ENCODE results near the gene LEMD1. TPM values are rescaled to one million over a fixed set of nuclear protein-coding genes. Genes with fewer than 3 reads are reported as not detected.

Gene LEMD1
- 2.1 and 7.1 TPM in 2 replicates for total RNA-seq

GRCh38 chr1:205421798-205422197 is at the start of gene LEMD1:
Gene LEMD1 (minus strand): TSS chr1:205422056. CDS start chr1:205420536, 1,520 bp downstream.

GRCh38 chr1:205455581-205456382 is 33.9 kb upstream of the LEMD1 start, which contains the start of gene BLACAT1:
Gene BLACAT1 (minus strand): TSS chr1:205456045.

GRCh38 chr1:205356440-205357139 is 65.3 kb downstream of the LEMD1 start, which contains the start of gene KLHDC8A:
Gene KLHDC8A (minus strand): TSS chr1:205356922. CDS start chr1:205343604, 13,318 bp downstream.

Other genes with a start within 250 kb of the LEMD1 start
- 4.7 and 5.4 TPM in 2 replicates for gene DSTYK, start 210.4 kb downstream of the LEMD1 start, total RNA-seq
- gene TMCC2, start 194.1 kb downstream of the LEMD1 start, total RNA-seq: 1.8 and 2.1 TPM in 2 replicates
- 15.5 and 18.4 TPM in 2 replicates for gene NUAK2, start 100.3 kb downstream of the LEMD1 start, total RNA-seq
- gene KLHDC8A, start 65.1 kb downstream of the LEMD1 start, total RNA-seq: not detected in 2 replicates
- 1.8 and 2.4 TPM in 2 replicates for gene BLACAT1, start 34.0 kb upstream of the LEMD1 start, total RNA-seq
- gene CDK18, start 82.6 kb upstream of the LEMD1 start, total RNA-seq: 12.7 and 17.3 TPM in 2 replicates
- gene ELK4, start 210.0 kb upstream of the LEMD1 start, total RNA-seq: 9.3 and 12.1 TPM in 2 replicates

Data from hair follicular keratinocyte (primary cell).